Astrocyte (in vitro differentiated cells and primary cell): ENCODE measurements around the gene C1QTNF2. TPM values are rescaled to one million over a fixed set of nuclear protein-coding genes. Genes with fewer than 3 reads are reported as not detected.

Experiments
- DNase-seq: peaks from one replicate; pipeline ENCODE4 v3.0.0-alpha.2; 2010; ENCODE audit warnings: low read depth
- FAIRE-seq: peaks from 2 replicates; lab custom pipeline; 2011; peaks lifted over from hg19 to GRCh38; lab: Jason Lieb, UNC
- H2AFZ ChIP-seq: 2 replicates; pipeline ENCODE4 v1.6.0; 2012; ENCODE audit warnings: low read depth, low read length, inconsistent platforms
- H3K27ac ChIP-seq: 2 replicates; pipeline ENCODE4 v1.5.1; 2011; ENCODE audit warnings: low read depth, low read length, inconsistent platforms
- H3K27me3 ChIP-seq: 2 replicates; pipeline ENCODE4 v1.6.0; 2011; ENCODE audit warnings: low read length, inconsistent platforms; ENCODE audit not compliant: insufficient read depth
- H3K36me3 ChIP-seq: 2 replicates; pipeline ENCODE4 v1.5.1; 2011; ENCODE audit warnings: low read length, inconsistent platforms; ENCODE audit not compliant: insufficient read depth
- H3K4me1 ChIP-seq: 2 replicates; pipeline ENCODE4 v1.5.1; 2011; ENCODE audit warnings: low read length, inconsistent platforms; ENCODE audit not compliant: insufficient read depth
- H3K4me2 ChIP-seq: 2 replicates; pipeline ENCODE4 v1.6.0; 2012; ENCODE audit warnings: low read length, inconsistent platforms
- H3K4me3 ChIP-seq: 2 replicates; pipeline ENCODE4 v1.5.1; 2011; ENCODE audit warnings: low read depth, mild to moderate bottlenecking, low read length, inconsistent platforms; ENCODE audit not compliant: insufficient read depth
- H3K79me2 ChIP-seq: 2 replicates; pipeline ENCODE4 v1.6.0; 2012; ENCODE audit warnings: mild to moderate bottlenecking, low read length, inconsistent platforms; ENCODE audit not compliant: insufficient read depth
- H3K9ac ChIP-seq: 2 replicates; pipeline ENCODE4 v1.6.0; 2012; ENCODE audit warnings: mild to moderate bottlenecking, low read length, inconsistent platforms
- H3K9me3 ChIP-seq: 2 replicates; pipeline ENCODE4 v1.5.1; 2012; ENCODE audit warnings: low read depth, mild to moderate bottlenecking, low read length, inconsistent platforms; ENCODE audit not compliant: insufficient read depth
- H4K20me1 ChIP-seq: 2 replicates; pipeline ENCODE4 v1.6.0; 2012; ENCODE audit warnings: low read length, inconsistent platforms; ENCODE audit not compliant: insufficient read depth
- H3K27ac Mint-ChIP-seq: one replicate; pipeline ENCODE4 v1.8.0; 2021; ENCODE audit warnings: mild to moderate bottlenecking, mixed read lengths; ENCODE audit not compliant: unreplicated experiment
- H3K27me3 Mint-ChIP-seq: one replicate; pipeline ENCODE4 v1.8.0; 2021; ENCODE audit warnings: low read depth, mixed read lengths; ENCODE audit not compliant: unreplicated experiment
- H3K36me3 Mint-ChIP-seq: one replicate; pipeline ENCODE4 v1.8.0; 2021; ENCODE audit warnings: low read depth, mixed read lengths; ENCODE audit not compliant: unreplicated experiment
- H3K4me1 Mint-ChIP-seq: one replicate; pipeline ENCODE4 v1.8.0; 2021; ENCODE audit warnings: low read depth, mixed read lengths; ENCODE audit not compliant: unreplicated experiment
- H3K4me3 Mint-ChIP-seq: one replicate; pipeline ENCODE4 v1.8.0; 2021; ENCODE audit warnings: mild to moderate bottlenecking, moderate library complexity, mixed read lengths; ENCODE audit not compliant: unreplicated experiment
- H3K9me3 Mint-ChIP-seq: one replicate; pipeline ENCODE4 v1.8.0; 2021; ENCODE audit warnings: mild to moderate bottlenecking, mixed read lengths; ENCODE audit not compliant: unreplicated experiment
- EZH2 ChIP-seq: IDR thresholded peaks from 2 replicates; pipeline ENCODE4 v1.6.1; 2012; ENCODE audit warnings: mild to moderate bottlenecking, low read length, inconsistent platforms; ENCODE audit not compliant: insufficient read depth
- total RNA-seq: library from RNA; stranded (reverse); gene quantifications from 2 replicates; pipeline ENCODE4 v1.2.1, GENCODE V29; 2021
- TF ChIP-seq, protein P1 (sequence below): IDR thresholded peaks from 2 replicates; pipeline ENCODE4 v1.5.1; 2011; ENCODE audit warnings: low read depth, mild to moderate bottlenecking, inconsistent platforms, low read length, moderate library complexity; ENCODE audit not compliant: insufficient read depth

Gene C1QTNF2
- total RNA-seq, 1 donor from 2014 or later = 0.64 TPM

DNA sequence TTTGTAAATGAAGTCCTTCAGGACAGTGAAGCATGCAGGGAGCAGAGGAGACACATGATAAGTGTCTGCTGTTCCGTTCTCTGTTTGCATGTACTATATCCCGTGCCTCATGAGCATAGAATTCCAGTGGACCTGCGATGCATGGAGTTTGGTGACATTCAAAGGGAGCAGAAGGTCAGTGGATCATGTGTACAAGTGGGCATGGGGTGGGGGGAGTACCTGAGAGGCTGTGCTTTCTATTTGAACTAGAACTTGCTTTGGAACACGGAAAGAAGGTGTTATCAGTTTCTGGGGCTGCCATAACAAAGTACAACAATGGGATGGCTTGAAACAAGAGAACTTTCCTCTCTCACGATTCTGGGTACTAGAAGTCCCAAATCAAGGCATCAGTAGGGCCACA is 53.0 kb downstream of the C1QTNF2 start:
- DNase-seq (no peak), FAIRE-seq (no peak)
- Histone ChIP-seq H4K20me1 (no peaks in the 10 kb centered on the region), H3K4me2 (no peak overlapping the region), H3K4me3 (no peak overlapping the region), H3K9ac (no peak overlapping the region), H3K27ac (no peak overlapping the region), H3K79me2 (no peaks in the 10 kb centered on the region), H3K4me1 (peaks cover 7% of the 10 kb centered on the region), H3K36me3 (no peaks in the 10 kb centered on the region), H2AFZ (no peak overlapping the region), H3K27me3 (no peaks in the 10 kb centered on the region), H3K9me3 (no peaks in the 10 kb centered on the region)
- no peaks in the 10 kb centered on the region for H3K27me3 Mint-ChIP-seq
- peaks cover 2% of the 10 kb centered on the region for H3K9me3 Mint-ChIP-seq
- no peak overlapping the region for H3K4me3 Mint-ChIP-seq
- peaks cover 11% of the 10 kb centered on the region for H3K4me1 Mint-ChIP-seq
- TF ChIP-seq EZH2 = no peak
- TF ChIP-seq, protein P1, sequence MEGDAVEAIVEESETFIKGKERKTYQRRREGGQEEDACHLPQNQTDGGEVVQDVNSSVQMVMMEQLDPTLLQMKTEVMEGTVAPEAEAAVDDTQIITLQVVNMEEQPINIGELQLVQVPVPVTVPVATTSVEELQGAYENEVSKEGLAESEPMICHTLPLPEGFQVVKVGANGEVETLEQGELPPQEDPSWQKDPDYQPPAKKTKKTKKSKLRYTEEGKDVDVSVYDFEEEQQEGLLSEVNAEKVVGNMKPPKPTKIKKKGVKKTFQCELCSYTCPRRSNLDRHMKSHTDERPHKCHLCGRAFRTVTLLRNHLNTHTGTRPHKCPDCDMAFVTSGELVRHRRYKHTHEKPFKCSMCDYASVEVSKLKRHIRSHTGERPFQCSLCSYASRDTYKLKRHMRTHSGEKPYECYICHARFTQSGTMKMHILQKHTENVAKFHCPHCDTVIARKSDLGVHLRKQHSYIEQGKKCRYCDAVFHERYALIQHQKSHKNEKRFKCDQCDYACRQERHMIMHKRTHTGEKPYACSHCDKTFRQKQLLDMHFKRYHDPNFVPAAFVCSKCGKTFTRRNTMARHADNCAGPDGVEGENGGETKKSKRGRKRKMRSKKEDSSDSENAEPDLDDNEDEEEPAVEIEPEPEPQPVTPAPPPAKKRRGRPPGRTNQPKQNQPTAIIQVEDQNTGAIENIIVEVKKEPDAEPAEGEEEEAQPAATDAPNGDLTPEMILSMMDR = no peak
- no peaks in the 10 kb centered on the region for H3K36me3 Mint-ChIP-seq
- no peak overlapping the region for H3K27ac Mint-ChIP-seq

DNA sequence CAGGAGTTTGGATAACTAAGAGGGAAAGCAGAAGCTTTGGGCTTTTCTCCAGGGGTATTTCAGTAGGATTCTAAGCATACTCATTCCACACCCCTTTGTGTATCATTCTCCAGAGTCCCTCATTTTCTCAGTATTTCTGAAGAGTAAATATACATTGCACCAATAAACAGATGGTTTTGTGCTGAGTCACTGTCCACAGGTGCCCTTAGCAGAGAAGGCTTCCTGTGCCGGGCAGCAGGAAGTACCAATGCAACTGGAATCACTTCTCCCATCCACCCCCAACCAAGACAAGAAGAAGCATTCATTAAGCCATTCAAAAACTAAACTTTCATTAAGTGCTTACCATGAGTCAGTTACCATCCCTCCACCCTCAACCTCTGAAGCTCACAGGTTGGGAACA is 54.5 kb downstream of the C1QTNF2 start:
- peaks cover 13% of the 10 kb centered on the region for H3K4me1 Mint-ChIP-seq
- no peak overlapping the region for H3K27ac Mint-ChIP-seq

More for the DNA sequence above, 54.5 kb downstream of the C1QTNF2 start:
- no peaks in the 10 kb centered on the region for H3K27me3 Mint-ChIP-seq
- FAIRE-seq = no peak
- Histone ChIP-seq H3K27ac (no peak overlapping the region), H3K36me3 (no peaks in the 10 kb centered on the region), H3K9ac (no peak overlapping the region), H3K9me3 (no peaks in the 10 kb centered on the region), H3K27me3 (no peaks in the 10 kb centered on the region), H3K4me1 (peaks cover 9% of the 10 kb centered on the region), H4K20me1 (peaks cover 2% of the 10 kb centered on the region), H3K4me3 (no peak overlapping the region), H2AFZ (no peak overlapping the region), H3K4me2 (peak overlapping the region; percentile 27), H3K79me2 (peaks cover 11% of the 10 kb centered on the region)
- peaks cover 2% of the 10 kb centered on the region for H3K9me3 Mint-ChIP-seq
- H3K4me3 Mint-ChIP-seq = no peak overlapping the region
- TF ChIP-seq, protein P1 = no peak
- no peak for TF ChIP-seq EZH2
- H3K36me3 Mint-ChIP-seq = no peaks in the 10 kb centered on the region
- DNase-seq = peak; percentile 47
